Activated CD4-positive, alpha-beta T cell treated with anti-CD3 and anti-CD28 coated beads, Interleukin-2, Interleukin-6, amounts not matched to agents 100 ng/mL and 50 ng/mL, durations not matched to agents 16 hours and 8 hours (primary cell): ENCODE data around the gene TTLL1.
"Not testable (repeated sequence)": the region's sequence is repeated elsewhere in the genome, so short reads cannot be mapped to it uniquely, and the experiment has no call there.

ENCODE experiments used
- DNase-seq: peaks from one replicate; pipeline ENCODE4 v3.0.0-alpha.2; 2020

Gene TTLL1

GRCh38 chr22:43060183-43060582, 29.0 kb downstream of the TTLL1 start:
- DNase-seq: peak; percentile 66

- no peak for DNase-seq
Measured at GRCh38 chr22:43057641-43058040, 31.6 kb downstream of the TTLL1 start.

GRCh38 chr22:43053176-43053575, 36.0 kb downstream of the TTLL1 start:
- no peak for DNase-seq

GRCh38 chr22:43050995-43051394, 38.2 kb downstream of the TTLL1 start:
- DNase-seq: no peak

GRCh38 chr22:43047605-43048004, 41.6 kb downstream of the TTLL1 start:
- no peak for DNase-seq

- no peak for DNase-seq
Measured at GRCh38 chr22:43044290-43044712, 44.9 kb downstream of the TTLL1 start.

GRCh38 chr22:43042101-43042780, 47.0 kb downstream of the TTLL1 start:
- DNase-seq: no peak

GRCh38 chr22:43039800-43040199, 49.4 kb downstream of the TTLL1 start:
- no peak for DNase-seq

- DNase-seq: no peak
Measured at GRCh38 chr22:43038325-43038724, 50.9 kb downstream of the TTLL1 start.

- no peak for DNase-seq
Measured at GRCh38 chr22:43036282-43036829, 52.8 kb downstream of the TTLL1 start.

- no peak for DNase-seq
Measured at GRCh38 chr22:43035250-43035649, 53.9 kb downstream of the TTLL1 start.

GRCh38 chr22:43031617-43032016, 57.6 kb downstream of the TTLL1 start:
- DNase-seq: no peak

GRCh38 chr22:43018615-43019014, 70.6 kb downstream of the TTLL1 start:
- DNase-seq: no peak

GRCh38 chr22:43017525-43018460, 71.4 kb downstream of the TTLL1 start:
- no peak for DNase-seq

GRCh38 chr22:43016150-43016549, 73.0 kb downstream of the TTLL1 start:
- DNase-seq: not testable (repeated sequence)

GRCh38 chr22:43015677-43016042, 73.5 kb downstream of the TTLL1 start:
- DNase-seq: no peak

- peak; percentile 100 for DNase-seq
Measured at GRCh38 chr22:43014869-43015676, 74.1 kb downstream of the TTLL1 start, which contains the start of gene PACSIN2. Gene PACSIN2, minus strand, starts transcription at chr22:43015149. Its CDS starts 103,069 bp downstream, at chr22:42912080.

GRCh38 chr22:43014316-43014868, 74.8 kb downstream of the TTLL1 start:
- peak; percentile 29 for DNase-seq

GRCh38 chr22:43013355-43014315, 75.6 kb downstream of the TTLL1 start:
- DNase-seq: no peak

- no peak for DNase-seq
Measured at GRCh38 chr22:43012390-43012789, 76.8 kb downstream of the TTLL1 start.

GRCh38 chr22:43011079-43011478, 78.1 kb downstream of the TTLL1 start:
- no peak for DNase-seq
